ENCODE measurements around the gene MYO9B.
"Not testable (repeated sequence)": the region's sequence is repeated elsewhere in the genome, so short reads cannot be mapped to it uniquely, and the experiment has no call there.

Gene MYO9B

GRCh38 chr19:17121736-17122293 is 46.2 kb downstream of the MYO9B start:
- DNase-seq = no peak

- DNase-seq = no peak
These were observed 47.5 kb downstream of the MYO9B start for GRCh38 chr19:17123041-17123440.

- no peak for DNase-seq
These were observed 48.4 kb downstream of the MYO9B start for GRCh38 chr19:17124025-17124424.

- DNase-seq = no peak
These were observed 49.6 kb downstream of the MYO9B start for GRCh38 chr19:17125062-17125727.

- DNase-seq = no peak
These were observed 50.4 kb downstream of the MYO9B start for GRCh38 chr19:17125728-17126677.

DNA sequence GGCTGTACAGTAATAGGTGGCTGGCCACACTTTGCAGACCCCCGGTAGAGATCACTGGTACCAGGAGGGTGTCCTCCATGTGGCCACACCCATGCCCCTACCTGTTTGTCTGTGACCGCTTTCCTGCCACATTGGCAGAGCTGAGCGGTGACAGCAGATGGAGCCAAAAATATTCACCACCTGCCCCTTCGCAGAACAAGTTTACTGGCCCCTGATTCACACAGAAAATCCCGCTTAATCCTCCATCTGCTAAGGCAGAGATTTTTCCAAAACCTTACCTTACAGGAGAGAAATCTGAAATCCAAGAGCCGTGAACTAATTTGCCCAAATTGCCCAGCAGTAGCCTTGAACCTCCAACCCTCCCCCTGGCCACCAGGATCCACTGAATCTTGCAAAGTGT is 52.1 kb downstream of the MYO9B start:
- no peak for DNase-seq

GRCh38 chr19:17128403-17128802 is 52.8 kb downstream of the MYO9B start:
- DNase-seq = no peak

DNA sequence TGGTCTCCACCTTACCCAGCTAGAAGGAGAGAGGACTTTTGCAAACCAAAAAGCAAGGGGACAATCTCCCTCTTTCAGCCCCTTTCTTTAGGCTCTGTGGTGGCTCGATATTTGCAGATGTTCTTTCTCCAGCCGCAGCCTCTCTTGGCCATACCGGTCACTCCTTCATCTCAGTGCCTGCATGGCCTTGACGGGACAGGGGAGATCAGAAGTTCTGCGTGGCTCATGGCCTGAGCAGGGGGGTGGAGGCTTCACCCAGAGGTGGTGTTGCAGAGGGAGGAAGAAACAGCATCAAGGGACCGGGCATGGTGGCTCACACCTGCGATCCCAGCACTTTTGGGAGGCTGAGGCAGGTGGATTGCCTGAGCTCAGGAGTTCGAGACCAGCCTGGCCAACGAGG is 53.2 kb downstream of the MYO9B start:
- no peak for DNase-seq

- DNase-seq = no peak
These were observed 53.8 kb downstream of the MYO9B start for GRCh38 chr19:17129377-17129776.

GRCh38 chr19:17135001-17135853 is 59.6 kb downstream of the MYO9B start:
- no peak for DNase-seq

GRCh38 chr19:17136021-17136420 is 60.4 kb downstream of the MYO9B start:
- no peak for DNase-seq

DNA sequence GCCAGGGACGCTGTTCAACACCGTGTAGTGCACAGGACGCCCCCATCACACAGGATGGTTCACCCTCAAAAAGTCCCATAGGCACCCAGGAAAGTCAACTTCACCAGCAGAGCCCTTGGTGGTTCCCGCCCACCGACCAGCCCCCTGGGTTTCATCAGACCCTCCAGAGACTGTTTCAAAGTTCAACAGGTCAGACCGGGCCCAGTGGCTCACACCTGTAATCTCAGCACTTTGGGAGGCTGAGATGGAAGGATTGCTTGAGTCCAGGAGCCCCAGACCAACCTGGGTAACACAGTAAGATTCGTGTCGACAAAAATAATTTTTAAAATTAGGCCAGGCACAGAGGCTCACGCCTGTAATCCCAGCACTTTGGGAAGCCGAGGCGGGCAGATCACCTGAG is 61.0 kb downstream of the MYO9B start:
- no peak for DNase-seq

- no peak for DNase-seq
These were observed 61.8 kb downstream of the MYO9B start for GRCh38 chr19:17137417-17137816.

- DNase-seq = not testable (repeated sequence)
These were observed 62.7 kb downstream of the MYO9B start for GRCh38 chr19:17138052-17138846.

GRCh38 chr19:17138937-17139598 is 63.5 kb downstream of the MYO9B start:
- DNase-seq = no peak

DNA sequence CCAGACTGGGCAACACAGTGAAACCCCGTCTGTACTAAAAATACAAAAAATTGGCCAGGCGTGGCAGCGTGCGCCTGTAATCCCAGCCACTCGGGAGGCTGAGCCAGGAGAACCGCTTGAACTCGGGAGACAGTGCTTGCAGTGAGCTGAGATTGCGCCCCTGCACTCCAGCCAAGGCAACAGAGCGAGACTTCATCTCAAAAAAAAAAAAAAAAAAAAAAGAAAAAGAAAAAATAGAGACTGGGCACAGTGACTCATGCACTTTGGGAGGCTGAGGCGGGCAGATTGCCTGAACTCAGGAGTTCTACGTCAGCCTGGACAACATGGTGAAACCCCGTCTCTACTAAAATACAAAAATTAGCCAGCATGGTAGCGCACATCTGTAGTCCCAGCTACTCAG is 69.2 kb downstream of the MYO9B start:
- not testable (repeated sequence) for DNase-seq

- DNase-seq = no peak
These were observed 70.2 kb downstream of the MYO9B start for GRCh38 chr19:17145546-17146497.

DNA sequence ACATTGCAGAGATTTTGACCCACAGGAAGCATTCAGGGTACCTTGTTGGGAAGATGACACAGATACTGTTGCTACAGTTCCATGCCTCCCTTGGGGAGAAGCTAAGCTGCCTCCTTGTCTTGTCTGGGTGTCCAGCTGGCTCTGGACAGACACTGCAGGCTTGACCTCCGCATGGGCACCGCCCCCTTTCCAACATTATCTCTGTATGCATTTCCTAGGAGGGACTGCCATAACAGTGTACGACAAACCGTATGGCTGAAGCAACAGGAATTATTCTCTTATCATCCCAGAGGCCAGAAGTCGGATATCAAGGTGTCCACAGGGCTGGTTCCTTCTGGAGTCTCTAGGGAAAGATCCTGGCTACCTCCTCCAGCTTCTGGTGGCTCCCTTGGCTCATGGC is 72.6 kb downstream of the MYO9B start:
- no peak for DNase-seq

- DNase-seq = no peak
These were observed 74.0 kb downstream of the MYO9B start for GRCh38 chr19:17149393-17150135.

DNA sequence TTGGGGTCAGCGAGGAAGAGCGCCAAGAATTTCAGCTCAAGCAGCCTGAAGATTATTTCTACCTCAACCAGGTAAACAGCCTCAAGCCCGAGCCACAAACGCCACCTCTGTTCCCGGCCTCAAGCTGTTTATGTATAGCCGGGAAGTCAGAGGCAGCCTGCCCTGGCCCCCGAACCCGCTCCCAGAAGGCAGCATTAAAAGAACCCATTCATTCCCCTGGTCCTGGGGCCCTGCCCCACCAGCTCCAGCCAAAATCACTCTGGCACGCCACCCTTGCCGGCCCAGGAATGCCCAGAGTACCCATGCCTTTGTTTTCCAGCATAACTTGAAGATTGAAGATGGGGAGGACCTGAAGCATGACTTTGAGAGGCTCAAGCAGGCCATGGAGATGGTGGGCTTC is 78.4 kb downstream of the MYO9B start:
- no peak for DNase-seq

Measured in NCI-H510A treated with DMSO at 0.1 percent for 48 hours (cell line).